Endothelial cell (in vitro differentiated cells): ENCODE data around the gene ACAD10. TPM values are rescaled to one million over a fixed set of nuclear protein-coding genes. Genes with fewer than 3 reads are reported as not detected.

Source experiments
- DNase-seq: peaks from one replicate; pipeline ENCODE4 v3.0.0; 2021; ENCODE audit warnings: low spot score
- H3K27ac Mint-ChIP-seq: one replicate; pipeline ENCODE4 v1.8.0; 2021; ENCODE audit warnings: mixed read lengths, inconsistent platforms; ENCODE audit not compliant: unreplicated experiment
- H3K27me3 Mint-ChIP-seq: one replicate; pipeline ENCODE4 v1.8.0; 2021; ENCODE audit warnings: mild to moderate bottlenecking, moderate library complexity, mixed read lengths, inconsistent platforms; ENCODE audit not compliant: unreplicated experiment
- H3K36me3 Mint-ChIP-seq: one replicate; pipeline ENCODE4 v1.8.0; 2021; ENCODE audit warnings: mild to moderate bottlenecking, low read depth, mixed read lengths, inconsistent platforms; ENCODE audit not compliant: unreplicated experiment
- H3K4me1 Mint-ChIP-seq: one replicate; pipeline ENCODE4 v1.8.0; 2021; ENCODE audit warnings: mild to moderate bottlenecking, mixed read lengths, inconsistent platforms; ENCODE audit not compliant: unreplicated experiment
- H3K4me3 Mint-ChIP-seq: one replicate; pipeline ENCODE4 v1.8.0; 2021; ENCODE audit warnings: mild to moderate bottlenecking, mixed read lengths, inconsistent platforms; ENCODE audit not compliant: unreplicated experiment
- H3K9me3 Mint-ChIP-seq: one replicate; pipeline ENCODE4 v1.8.0; 2021; ENCODE audit warnings: mixed read lengths, inconsistent platforms; ENCODE audit not compliant: unreplicated experiment
- CTCF ChIP-seq: fragments of 200-600 bp; sonication (generic); IDR thresholded peaks from one replicate; pipeline ENCODE4 v1.5.0; 2021; ENCODE audit warnings: antibody characterized with exemption; ENCODE audit not compliant: unreplicated experiment
- total RNA-seq: library from RNA; stranded (reverse); fragmentation: NEBNext Ultra II Directional; extraction: Animal tissue kit (Norgen Biotek cat#: 25700); gene quantifications from one replicate; pipeline ENCODE4 v1.2.1, GENCODE V29; 2021; ENCODE audit not compliant: unreplicated experiment

The ACAD10 gene
- total RNA-seq, 1 donor from 2014 or later = 26.8 TPM

DNA sequence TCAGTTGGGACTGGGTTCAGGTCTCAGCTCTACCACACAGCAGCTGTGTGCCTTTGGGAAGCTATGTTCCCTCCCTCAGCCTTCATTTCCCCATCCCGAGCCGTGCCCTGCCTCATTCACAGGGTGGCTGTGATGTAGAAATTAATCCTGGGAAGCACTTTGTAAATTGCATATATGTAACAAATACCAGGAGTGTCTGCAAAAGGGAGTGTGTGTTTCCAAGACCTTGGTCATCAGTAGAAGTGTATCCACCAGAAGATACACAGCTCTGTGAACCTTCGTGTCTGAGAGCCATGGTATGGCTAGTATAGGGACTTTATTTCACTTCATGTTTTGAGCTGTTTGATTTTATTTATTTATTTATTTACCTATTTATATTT lies 107.0 kb downstream of the ACAD10 start:
- peaks cover 2% of the 10 kb centered on the region for H3K27me3 Mint-ChIP-seq
- no peaks in the 10 kb centered on the region for H3K4me1 Mint-ChIP-seq
- no peaks in the 10 kb centered on the region for H3K9me3 Mint-ChIP-seq
- peaks cover 25% of the 10 kb centered on the region for H3K36me3 Mint-ChIP-seq
- DNase-seq = no peak
- no peak overlapping the region for H3K27ac Mint-ChIP-seq
- no peak overlapping the region for H3K4me3 Mint-ChIP-seq
- TF ChIP-seq CTCF = no peak

DNA sequence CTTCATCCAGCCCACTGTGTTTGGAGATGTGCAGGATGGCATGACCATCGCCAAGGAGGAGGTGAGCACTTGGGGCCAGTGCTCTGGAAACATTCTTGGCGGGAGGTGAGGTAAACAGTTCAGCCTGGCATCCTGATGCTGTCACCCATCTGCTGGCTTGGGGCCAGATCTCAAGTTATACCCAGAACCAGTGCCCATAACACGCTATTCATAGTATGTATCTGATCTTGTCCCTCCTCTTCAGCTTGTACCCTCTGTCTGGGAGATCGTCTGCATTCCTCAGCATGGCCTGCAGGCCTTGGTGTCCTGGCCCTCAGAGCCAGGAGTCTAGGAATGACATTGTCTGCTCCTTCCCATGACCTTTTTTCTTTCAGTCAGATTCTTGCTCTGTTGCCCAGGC lies 112.3 kb downstream of the ACAD10 start:
- no peaks in the 10 kb centered on the region for H3K9me3 Mint-ChIP-seq
- H3K4me3 Mint-ChIP-seq = no peak overlapping the region
- H3K4me1 Mint-ChIP-seq = no peaks in the 10 kb centered on the region
- peaks cover 33% of the 10 kb centered on the region for H3K36me3 Mint-ChIP-seq
- H3K27me3 Mint-ChIP-seq = no peaks in the 10 kb centered on the region
- no peak for DNase-seq
- TF ChIP-seq CTCF = no peak
- no peak overlapping the region for H3K27ac Mint-ChIP-seq

DNA sequence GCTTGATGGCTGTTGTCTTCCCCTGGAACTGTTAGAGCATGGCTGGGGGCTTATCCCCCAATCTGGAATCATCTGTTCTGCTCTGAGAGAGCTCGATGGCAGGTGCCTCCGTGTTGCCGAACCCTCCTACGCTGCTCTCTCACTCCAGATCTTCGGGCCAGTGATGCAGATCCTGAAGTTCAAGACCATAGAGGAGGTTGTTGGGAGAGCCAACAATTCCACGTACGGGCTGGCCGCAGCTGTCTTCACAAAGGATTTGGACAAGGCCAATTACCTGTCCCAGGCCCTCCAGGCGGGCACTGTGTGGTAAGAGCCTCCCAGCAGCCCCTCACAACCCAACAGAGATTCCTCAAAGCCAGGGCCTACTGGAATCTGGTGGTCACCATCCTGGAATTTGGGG lies 113.9 kb downstream of the ACAD10 start:
- H3K4me3 Mint-ChIP-seq = peak overlapping the region; percentile 50
- no peak overlapping the region for H3K27ac Mint-ChIP-seq
- H3K36me3 Mint-ChIP-seq = peaks cover 31% of the 10 kb centered on the region
- H3K4me1 Mint-ChIP-seq = no peaks in the 10 kb centered on the region
- H3K27me3 Mint-ChIP-seq = no peaks in the 10 kb centered on the region
- no peaks in the 10 kb centered on the region for H3K9me3 Mint-ChIP-seq
- no peak for DNase-seq
- TF ChIP-seq CTCF = no peak

DNA sequence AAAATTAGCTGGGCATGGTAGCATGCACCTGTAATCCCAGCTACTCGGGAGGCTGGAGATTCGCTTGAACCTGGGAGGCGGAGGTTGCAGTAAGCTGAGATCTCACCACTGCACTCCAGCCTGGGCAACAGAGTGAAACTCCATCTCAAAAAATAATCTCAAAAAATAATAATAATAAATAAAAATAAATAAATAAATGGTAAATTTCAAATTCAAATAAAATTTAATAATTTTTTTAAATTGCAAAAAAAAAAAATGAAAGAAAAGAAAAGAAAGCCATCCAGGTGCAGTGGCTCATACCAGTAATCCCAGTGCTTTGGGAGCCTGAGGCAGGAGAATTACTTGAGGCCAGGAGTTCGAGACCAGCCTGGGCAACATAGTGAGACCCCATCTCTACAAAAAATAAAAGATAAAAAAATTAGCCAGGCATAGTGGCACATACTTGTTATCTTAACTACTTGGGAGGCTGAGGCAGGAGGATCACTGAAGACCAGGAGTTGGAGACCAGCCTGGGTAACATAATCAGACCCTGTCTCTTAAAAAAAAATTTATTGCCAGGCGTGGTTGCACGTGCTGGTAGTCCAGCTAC lies 117.3 kb downstream of the ACAD10 start:
- Mint-ChIP-seq H3K9me3 (no peaks in the 10 kb centered on the region), H3K36me3 (peaks cover 23% of the 10 kb centered on the region), H3K27me3 (peaks cover 3% of the 10 kb centered on the region), H3K4me3 (no peak overlapping the region), H3K27ac (no peak overlapping the region), H3K4me1 (no peaks in the 10 kb centered on the region)
- DNase-seq = no peak
- TF ChIP-seq CTCF = no peak

GRCh38 chr12:111803851-111804250 lies 118.0 kb downstream of the ACAD10 start:
- no peak overlapping the region for H3K4me3 Mint-ChIP-seq
- H3K27ac Mint-ChIP-seq = no peak overlapping the region
- peaks cover 25% of the 10 kb centered on the region for H3K36me3 Mint-ChIP-seq
- no peaks in the 10 kb centered on the region for H3K9me3 Mint-ChIP-seq
- peaks cover 3% of the 10 kb centered on the region for H3K27me3 Mint-ChIP-seq
- DNase-seq = no peak
- no peak for TF ChIP-seq CTCF
- H3K4me1 Mint-ChIP-seq = no peaks in the 10 kb centered on the region
